DND-41 (cell line): ENCODE data around the gene SCN10A.

Experiments used
- EZH2 ChIP-seq: IDR thresholded peaks from 3 replicates; pipeline ENCODE4 v1.6.1; 2012; ENCODE audit warnings: borderline replicate concordance, low read depth, mild to moderate bottlenecking, moderate library complexity, low read length, inconsistent platforms; ENCODE audit not compliant: severe bottlenecking
- TF ChIP-seq, protein P1 (sequence below): IDR thresholded peaks from 2 replicates; pipeline ENCODE4 v1.5.1; 2012; ENCODE audit warnings: borderline replicate concordance, low read length, moderate library complexity, mild to moderate bottlenecking; ENCODE audit not compliant: poor library complexity, severe bottlenecking; ENCODE audit errors: extremely low read depth

DNA sequence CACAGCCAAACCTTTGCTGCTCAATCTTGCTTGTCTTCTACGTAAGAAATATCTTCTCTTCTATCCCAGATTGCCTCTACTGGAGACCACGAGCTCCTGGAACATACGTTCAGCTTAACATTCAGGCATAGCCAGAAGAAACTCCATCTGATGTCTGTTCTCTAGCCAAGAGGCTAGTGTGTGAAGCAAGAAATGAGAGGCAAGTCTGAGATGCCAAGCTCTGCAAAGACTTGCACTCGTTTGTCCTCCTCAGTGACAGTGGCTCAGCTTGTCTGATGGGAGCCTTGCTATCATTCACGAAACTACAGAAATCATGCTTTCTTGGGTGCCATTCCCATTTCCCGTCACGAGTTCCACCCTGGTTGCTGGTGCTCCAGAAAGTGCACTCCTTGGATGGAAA is at the start of gene SCN10A:
- TF ChIP-seq, protein P1, sequence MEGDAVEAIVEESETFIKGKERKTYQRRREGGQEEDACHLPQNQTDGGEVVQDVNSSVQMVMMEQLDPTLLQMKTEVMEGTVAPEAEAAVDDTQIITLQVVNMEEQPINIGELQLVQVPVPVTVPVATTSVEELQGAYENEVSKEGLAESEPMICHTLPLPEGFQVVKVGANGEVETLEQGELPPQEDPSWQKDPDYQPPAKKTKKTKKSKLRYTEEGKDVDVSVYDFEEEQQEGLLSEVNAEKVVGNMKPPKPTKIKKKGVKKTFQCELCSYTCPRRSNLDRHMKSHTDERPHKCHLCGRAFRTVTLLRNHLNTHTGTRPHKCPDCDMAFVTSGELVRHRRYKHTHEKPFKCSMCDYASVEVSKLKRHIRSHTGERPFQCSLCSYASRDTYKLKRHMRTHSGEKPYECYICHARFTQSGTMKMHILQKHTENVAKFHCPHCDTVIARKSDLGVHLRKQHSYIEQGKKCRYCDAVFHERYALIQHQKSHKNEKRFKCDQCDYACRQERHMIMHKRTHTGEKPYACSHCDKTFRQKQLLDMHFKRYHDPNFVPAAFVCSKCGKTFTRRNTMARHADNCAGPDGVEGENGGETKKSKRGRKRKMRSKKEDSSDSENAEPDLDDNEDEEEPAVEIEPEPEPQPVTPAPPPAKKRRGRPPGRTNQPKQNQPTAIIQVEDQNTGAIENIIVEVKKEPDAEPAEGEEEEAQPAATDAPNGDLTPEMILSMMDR, result no peak
- no peak for TF ChIP-seq EZH2
